ENCODE data around the gene PRLH. TPM values are rescaled to one million over a fixed set of nuclear protein-coding genes. Genes with fewer than 3 reads are reported as not detected.
A peak's percentile ranks its signal among the peaks of the same experiment; 100 is the strongest.

The PRLH gene
- total and polyA plus RNA-seq, 2 of the 13 experiments (the other 11 are each of a cell fraction or from before 2014, with no cell fraction given) = not detected

DNA sequence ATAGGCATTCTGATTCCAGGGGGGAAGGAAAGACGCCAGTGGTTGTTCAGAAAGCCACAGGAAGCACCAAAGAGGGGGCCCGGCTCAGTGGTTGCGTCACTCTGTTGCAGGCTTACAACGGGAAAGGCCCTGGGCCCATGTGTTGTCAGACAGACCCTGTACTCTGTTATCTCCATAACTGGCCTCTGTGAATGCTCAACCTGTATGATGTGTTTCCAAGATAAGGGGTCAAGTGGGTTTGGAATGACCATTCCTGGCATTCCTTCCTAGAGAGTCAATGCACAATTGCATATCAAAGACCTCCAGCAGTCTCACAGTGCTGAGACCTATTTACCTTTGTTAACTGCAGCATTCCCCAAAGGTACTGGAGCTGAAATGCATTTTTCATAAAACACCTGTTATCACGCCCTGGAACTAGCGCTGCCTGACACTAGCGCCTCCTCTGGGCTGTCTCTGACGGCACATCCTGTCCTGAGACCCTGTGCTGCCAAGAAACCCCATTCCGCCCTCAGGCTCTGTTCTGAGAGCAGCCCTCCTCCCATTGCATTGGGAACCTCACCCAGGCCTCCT is 47.9 kb downstream of the PRLH start (continued):
- TF ChIP-seq, protein P1, sequence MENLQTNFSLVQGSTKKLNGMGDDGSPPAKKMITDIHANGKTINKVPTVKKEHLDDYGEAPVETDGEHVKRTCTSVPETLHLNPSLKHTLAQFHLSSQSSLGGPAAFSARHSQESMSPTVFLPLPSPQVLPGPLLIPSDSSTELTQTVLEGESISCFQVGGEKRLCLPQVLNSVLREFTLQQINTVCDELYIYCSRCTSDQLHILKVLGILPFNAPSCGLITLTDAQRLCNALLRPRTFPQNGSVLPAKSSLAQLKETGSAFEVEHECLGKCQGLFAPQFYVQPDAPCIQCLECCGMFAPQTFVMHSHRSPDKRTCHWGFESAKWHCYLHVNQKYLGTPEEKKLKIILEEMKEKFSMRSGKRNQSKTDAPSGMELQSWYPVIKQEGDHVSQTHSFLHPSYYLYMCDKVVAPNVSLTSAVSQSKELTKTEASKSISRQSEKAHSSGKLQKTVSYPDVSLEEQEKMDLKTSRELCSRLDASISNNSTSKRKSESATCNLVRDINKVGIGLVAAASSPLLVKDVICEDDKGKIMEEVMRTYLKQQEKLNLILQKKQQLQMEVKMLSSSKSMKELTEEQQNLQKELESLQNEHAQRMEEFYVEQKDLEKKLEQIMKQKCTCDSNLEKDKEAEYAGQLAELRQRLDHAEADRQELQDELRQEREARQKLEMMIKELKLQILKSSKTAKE (CRISPR knock-in tag; IDR thresholded peaks at IDR 0.05; ENCODE audit: borderline replicate concordance) = peak; percentile 99
- TF ChIP-seq FOXK1 (CRISPR knock-in tag; IDR thresholded peaks at IDR 0.05; ENCODE audit: borderline replicate concordance, low read depth) = peak; percentile 99
- TF ChIP-seq CCAR2 (optimal IDR thresholded peaks at IDR 0.05; ENCODE audit: low read depth, low read length) = no peak
- no peak for TF ChIP-seq ZNF850 (CRISPR knock-in tag; conservative IDR thresholded peaks at IDR 0.05)
- TF ChIP-seq, protein P2, sequence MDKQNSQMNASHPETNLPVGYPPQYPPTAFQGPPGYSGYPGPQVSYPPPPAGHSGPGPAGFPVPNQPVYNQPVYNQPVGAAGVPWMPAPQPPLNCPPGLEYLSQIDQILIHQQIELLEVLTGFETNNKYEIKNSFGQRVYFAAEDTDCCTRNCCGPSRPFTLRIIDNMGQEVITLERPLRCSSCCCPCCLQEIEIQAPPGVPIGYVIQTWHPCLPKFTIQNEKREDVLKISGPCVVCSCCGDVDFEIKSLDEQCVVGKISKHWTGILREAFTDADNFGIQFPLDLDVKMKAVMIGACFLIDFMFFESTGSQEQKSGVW (CRISPR knock-in tag; IDR thresholded peaks at IDR 0.05; ENCODE audit: borderline replicate concordance) = no peak
- no peak for TF ChIP-seq ZNF180 (CRISPR knock-in tag; IDR thresholded peaks at IDR 0.05; ENCODE audit: borderline replicate concordance, low read depth)
- TF ChIP-seq, protein P3, sequence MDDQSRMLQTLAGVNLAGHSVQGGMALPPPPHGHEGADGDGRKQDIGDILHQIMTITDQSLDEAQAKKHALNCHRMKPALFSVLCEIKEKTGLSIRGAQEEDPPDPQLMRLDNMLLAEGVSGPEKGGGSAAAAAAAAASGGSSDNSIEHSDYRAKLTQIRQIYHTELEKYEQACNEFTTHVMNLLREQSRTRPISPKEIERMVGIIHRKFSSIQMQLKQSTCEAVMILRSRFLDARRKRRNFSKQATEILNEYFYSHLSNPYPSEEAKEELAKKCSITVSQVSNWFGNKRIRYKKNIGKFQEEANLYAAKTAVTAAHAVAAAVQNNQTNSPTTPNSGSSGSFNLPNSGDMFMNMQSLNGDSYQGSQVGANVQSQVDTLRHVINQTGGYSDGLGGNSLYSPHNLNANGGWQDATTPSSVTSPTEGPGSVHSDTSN (CRISPR knock-in tag; IDR thresholded peaks at IDR 0.05; ENCODE audit: borderline replicate concordance) = no peak
- TF ChIP-seq ZNF441 (CRISPR knock-in tag; IDR thresholded peaks at IDR 0.05; ENCODE audit: borderline replicate concordance) = peak; percentile 55; the same call in 1 of the 2 replicates
- no peak for TF ChIP-seq SETDB1 (CRISPR knock-in tag; IDR thresholded peaks at IDR 0.05; ENCODE audit: borderline replicate concordance)
- TF ChIP-seq JUND (CRISPR knock-in tag; IDR thresholded peaks at IDR 0.05) = peak; percentile 90
- TF ChIP-seq, protein P4, sequence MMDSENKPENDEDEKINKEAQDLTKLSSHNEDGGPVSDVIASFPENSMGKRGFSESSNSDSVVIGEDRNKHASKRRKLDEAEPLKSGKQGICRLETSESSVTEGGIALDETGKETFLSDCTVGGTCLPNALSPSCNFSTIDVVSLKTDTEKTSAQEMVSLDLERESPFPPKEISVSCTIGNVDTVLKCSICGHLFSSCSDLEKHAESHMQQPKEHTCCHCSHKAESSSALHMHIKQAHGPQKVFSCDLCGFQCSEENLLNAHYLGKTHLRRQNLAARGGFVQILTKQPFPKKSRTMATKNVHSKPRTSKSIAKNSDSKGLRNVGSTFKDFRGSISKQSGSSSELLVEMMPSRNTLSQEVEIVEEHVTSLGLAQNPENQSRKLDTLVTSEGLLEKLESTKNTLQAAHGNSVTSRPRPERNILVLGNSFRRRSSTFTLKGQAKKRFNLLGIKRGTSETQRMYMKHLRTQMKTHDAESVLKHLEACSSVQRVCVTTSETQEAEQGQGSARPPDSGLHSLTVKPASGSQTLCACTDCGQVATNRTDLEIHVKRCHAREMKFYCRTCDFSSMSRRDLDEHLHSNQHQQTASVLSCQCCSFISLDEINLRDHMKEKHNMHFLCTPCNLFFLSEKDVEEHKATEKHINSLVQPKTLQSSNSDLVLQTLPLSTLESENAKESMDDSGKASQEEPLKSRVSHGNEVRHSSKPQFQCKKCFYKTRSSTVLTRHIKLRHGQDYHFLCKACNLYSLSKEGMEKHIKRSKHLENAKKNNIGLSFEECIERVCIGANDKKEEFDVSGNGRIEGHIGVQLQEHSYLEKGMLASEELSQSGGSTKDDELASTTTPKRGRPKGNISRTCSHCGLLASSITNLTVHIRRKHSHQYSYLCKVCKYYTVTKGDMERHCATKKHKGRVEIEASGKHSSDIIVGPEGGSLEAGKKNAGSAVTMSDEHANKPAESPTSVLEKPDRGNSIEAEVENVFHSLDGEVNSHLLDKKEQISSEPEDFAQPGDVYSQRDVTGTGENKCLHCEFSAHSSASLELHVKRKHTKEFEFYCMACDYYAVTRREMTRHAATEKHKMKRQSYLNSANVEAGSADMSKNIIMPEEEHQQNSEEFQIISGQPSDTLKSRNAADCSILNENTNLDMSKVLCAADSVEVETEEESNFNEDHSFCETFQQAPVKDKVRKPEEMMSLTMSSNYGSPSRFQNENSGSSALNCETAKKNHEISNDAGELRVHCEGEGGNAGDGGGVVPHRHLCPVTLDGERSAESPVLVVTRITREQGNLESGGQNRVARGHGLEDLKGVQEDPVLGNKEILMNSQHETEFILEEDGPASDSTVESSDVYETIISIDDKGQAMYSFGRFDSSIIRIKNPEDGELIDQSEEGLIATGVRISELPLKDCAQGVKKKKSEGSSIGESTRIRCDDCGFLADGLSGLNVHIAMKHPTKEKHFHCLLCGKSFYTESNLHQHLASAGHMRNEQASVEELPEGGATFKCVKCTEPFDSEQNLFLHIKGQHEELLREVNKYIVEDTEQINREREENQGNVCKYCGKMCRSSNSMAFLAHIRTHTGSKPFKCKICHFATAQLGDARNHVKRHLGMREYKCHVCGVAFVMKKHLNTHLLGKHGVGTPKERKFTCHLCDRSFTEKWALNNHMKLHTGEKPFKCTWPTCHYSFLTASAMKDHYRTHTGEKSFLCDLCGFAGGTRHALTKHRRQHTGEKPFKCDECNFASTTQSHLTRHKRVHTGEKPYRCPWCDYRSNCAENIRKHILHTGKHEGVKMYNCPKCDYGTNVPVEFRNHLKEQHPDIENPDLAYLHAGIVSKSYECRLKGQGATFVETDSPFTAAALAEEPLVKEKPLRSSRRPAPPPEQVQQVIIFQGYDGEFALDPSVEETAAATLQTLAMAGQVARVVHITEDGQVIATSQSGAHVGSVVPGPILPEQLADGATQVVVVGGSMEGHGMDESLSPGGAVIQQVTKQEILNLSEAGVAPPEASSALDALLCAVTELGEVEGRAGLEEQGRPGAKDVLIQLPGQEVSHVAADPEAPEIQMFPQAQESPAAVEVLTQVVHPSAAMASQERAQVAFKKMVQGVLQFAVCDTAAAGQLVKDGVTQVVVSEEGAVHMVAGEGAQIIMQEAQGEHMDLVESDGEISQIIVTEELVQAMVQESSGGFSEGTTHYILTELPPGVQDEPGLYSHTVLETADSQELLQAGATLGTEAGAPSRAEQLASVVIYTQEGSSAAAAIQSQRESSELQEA (CRISPR knock-in tag; IDR thresholded peaks at IDR 0.05; ENCODE audit: not compliant biosample characterization) = no peak
- no peak; the same call in 1 of the 2 replicates for TF ChIP-seq ZNF782 (CRISPR knock-in tag; IDR thresholded peaks at IDR 0.05; ENCODE audit: borderline replicate concordance)
- TF ChIP-seq, protein P5, sequence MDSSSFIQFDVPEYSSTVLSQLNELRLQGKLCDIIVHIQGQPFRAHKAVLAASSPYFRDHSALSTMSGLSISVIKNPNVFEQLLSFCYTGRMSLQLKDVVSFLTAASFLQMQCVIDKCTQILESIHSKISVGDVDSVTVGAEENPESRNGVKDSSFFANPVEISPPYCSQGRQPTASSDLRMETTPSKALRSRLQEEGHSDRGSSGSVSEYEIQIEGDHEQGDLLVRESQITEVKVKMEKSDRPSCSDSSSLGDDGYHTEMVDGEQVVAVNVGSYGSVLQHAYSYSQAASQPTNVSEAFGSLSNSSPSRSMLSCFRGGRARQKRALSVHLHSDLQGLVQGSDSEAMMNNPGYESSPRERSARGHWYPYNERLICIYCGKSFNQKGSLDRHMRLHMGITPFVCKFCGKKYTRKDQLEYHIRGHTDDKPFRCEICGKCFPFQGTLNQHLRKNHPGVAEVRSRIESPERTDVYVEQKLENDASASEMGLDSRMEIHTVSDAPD (CRISPR knock-in tag; IDR thresholded peaks at IDR 0.05) = peak; percentile 95
- 0 out of 2 replicates have a peak, but pooled peaks have one; percentile 49 for TF ChIP-seq ZNF724P (CRISPR knock-in tag; IDR thresholded peaks at IDR 0.05; ENCODE audit: borderline replicate concordance)
